Embryonic facial prominence (tissue), 1 donor: ENCODE data around the gene RNF26.

ENCODE experiments used
- DNase-seq: peaks from one replicate; pipeline ENCODE4 v3.0.0-alpha.2; 2016; ENCODE audit errors: extremely low spot score

Gene RNF26

GRCh38 chr11:119384332-119384731 is 50.0 kb downstream of the RNF26 start:
- DNase-seq, result no peak
